ENCODE measurements around the gene SUCLG2.

DNA sequence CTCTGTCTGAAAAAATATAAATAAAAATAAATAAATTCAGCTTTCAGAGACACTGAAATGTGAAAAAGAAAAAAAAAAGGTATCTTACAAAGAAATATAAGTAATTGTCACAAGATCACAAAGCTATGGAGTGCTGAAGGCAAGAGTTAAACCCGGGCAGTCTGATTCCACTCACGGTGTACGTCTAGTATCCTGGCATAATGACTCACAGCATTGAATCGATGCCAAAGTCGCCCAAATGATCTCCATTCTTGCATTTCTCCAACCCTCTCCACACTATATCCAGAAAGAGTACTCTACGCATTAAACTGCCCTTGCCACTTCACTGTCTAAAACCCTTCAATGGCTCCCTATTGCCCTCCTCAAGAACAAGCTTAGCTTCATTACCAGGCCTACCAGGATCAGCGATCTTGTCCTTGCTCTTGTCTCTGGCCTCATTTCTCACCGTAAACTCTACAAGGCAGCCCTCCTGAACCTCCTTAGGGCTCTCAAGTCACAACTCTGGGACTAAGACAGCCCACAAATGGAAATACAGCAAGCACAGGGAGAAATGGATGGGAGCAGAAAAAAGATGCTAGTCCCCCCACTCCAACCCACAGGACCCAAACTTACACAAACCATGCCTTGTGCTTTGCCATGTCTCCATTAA lies 7.7 kb downstream of the SUCLG2 start:
- TF ChIP-seq POLR2A (IDR thresholded peaks at IDR 0.05; ENCODE audit: low read depth, low read length) (no peak), POLR2AphosphoS5 (IDR thresholded peaks at IDR 0.05; ENCODE audit: low read depth, low read length) (no peak)

Measured in GM12892 (cell line).